ENCODE results near the gene PTPN3.

- TF ChIP-seq CTCF (IDR thresholded peaks at IDR 0.05; ENCODE audit: low read depth, low read length, missing input control) (no peak), YY1 (IDR thresholded peaks at IDR 0.05) (no peak), ZBTB33 (IDR thresholded peaks at IDR 0.05) (no peak), GABPA (IDR thresholded peaks at IDR 0.05 in 1 of 2, conservative IDR thresholded peaks at IDR 0.05 in 1 of 2) (no peak), ATF3 (IDR thresholded peaks at IDR 0.05) (no peak), REST (IDR thresholded peaks at IDR 0.05) (no peak), MAX (IDR thresholded peaks at IDR 0.05) (no peak), TAF1 (conservative IDR thresholded peaks at IDR 0.05) (no peak), HNF4A (conservative IDR thresholded peaks at IDR 0.05) (no peak), SP1 (IDR thresholded peaks at IDR 0.05) (no peak), RAD21 (IDR thresholded peaks at IDR 0.05) (no peak)
Measured at GRCh38 chr9:109476642-109477257, 21.4 kb downstream of the PTPN3 start.
